NCI-H2196 treated with DMSO at 0.1 percent for 48 hours (cell line): ENCODE measurements around the gene FAM187B.

Experiments
- DNase-seq: peaks from one replicate; lab custom pipeline; 2025; ENCODE audit not compliant: unreplicated experiment; lab: John Stamatoyannopoulos, UW

Gene FAM187B

GRCh38 chr19:35179830-35180229 lies 48.7 kb downstream of the FAM187B start:
- no peak for DNase-seq

GRCh38 chr19:35178701-35179100 lies 49.8 kb downstream of the FAM187B start:
- no peak for DNase-seq

GRCh38 chr19:35177377-35178274 lies 50.9 kb downstream of the FAM187B start:
- DNase-seq = no peak

- DNase-seq = no peak
These were observed 52.4 kb downstream of the FAM187B start for GRCh38 chr19:35176181-35176570.
